ENCODE data around the gene IFITM1. TPM values are rescaled to one million over a fixed set of nuclear protein-coding genes. Genes with fewer than 3 reads are reported as not detected.
A peak's percentile ranks its signal among the peaks of the same experiment; 100 is the strongest.

Gene IFITM1
- total RNA-seq, 2 experiments from 2014 or later = 296 to 304 TPM

GRCh38 chr11:279966-280705 lies 33.7 kb upstream of the IFITM1 start:
- ChIA-PET CTCF (interaction anchor here (1.4 to 7.4 kb wide), 7 partner anchors 11 to 83 kb away, joined by 4 to 71 read pairs (median 14); partner anchors contain the start of gene IFITM2), POLR2A (interaction anchor here (0.8 to 8.5 kb wide), 10 partner anchors 9 to 170 kb away, joined by 3 to 75 read pairs (median 10); partner anchors contain the start of genes PGGHG, PSMD13, PTDSS2 and SIRT3)
- ATAC-seq (peak; percentile 28), DNase-seq (peak; percentile 67)
- Mint-ChIP-seq H3K4me3 (peak overlapping the region; percentile 82), H3K4me1 (ENCODE audit: low read depth) (peaks cover 54% of the 10 kb centered on the region), H3K27ac (peak overlapping the region; percentile 68), H3K9me3 (peaks cover 12% of the 10 kb centered on the region), H3K36me3 (ENCODE audit: low read depth) (peaks cover 43% of the 10 kb centered on the region), H3K27me3 (peaks cover 10% of the 10 kb centered on the region)
- TF ChIP-seq CTCF (IDR thresholded peaks at IDR 0.05) = no peak
- intact Hi-C loops (cut with micrococcal nuclease) = no loop called here

- DNase-seq = peak; percentile 63
- Mint-ChIP-seq H3K9me3 (peaks cover 12% of the 10 kb centered on the region), H3K4me1 (ENCODE audit: low read depth) (peaks cover 61% of the 10 kb centered on the region), H3K4me3 (peak overlapping the region; percentile 82), H3K27me3 (peaks cover 10% of the 10 kb centered on the region), H3K36me3 (ENCODE audit: low read depth) (peaks cover 43% of the 10 kb centered on the region), H3K27ac (peak overlapping the region; percentile 86)
- no peak for TF ChIP-seq CTCF (IDR thresholded peaks at IDR 0.05)
- CTCF ChIA-PET = interaction anchor here (1.4 to 7.4 kb wide), 6 partner anchors 10 to 82 kb away, joined by 4 to 71 read pairs (median 20); partner anchors contain the start of gene IFITM2
- peak; percentile 16 for ATAC-seq
- intact Hi-C loops (cut with micrococcal nuclease) = no loop called here
- POLR2A ChIA-PET = interaction anchor here (0.8 to 8.5 kb wide), 12 partner anchors 8 to 169 kb away, joined by 3 to 75 read pairs (median 10); partner anchors contain the start of genes PGGHG, PSMD13, PTDSS2 and SIRT3
These were observed 32.9 kb upstream of the IFITM1 start for GRCh38 chr11:280706-281485.

- H3K9me3 Mint-ChIP-seq = peaks cover 6% of the 10 kb centered on the region
- H3K4me1 Mint-ChIP-seq (ENCODE audit: low read depth) = peaks cover 65% of the 10 kb centered on the region
- DNase-seq = peak; percentile 52
- CTCF ChIA-PET = interaction anchor here (1.3 to 7.4 kb wide), 7 partner anchors 9 to 166 kb away, joined by 3 to 71 read pairs (median 14); partner anchors contain the start of gene IFITM2
- TF ChIP-seq CTCF (IDR thresholded peaks at IDR 0.05) = no peak
- POLR2A ChIA-PET = interaction anchor here (0.9 to 8.5 kb wide), 10 partner anchors 8 to 168 kb away, joined by 3 to 75 read pairs (median 10); partner anchors contain the start of genes PGGHG and PTDSS2
- peak overlapping the region; percentile 82 for H3K4me3 Mint-ChIP-seq
- peak overlapping the region; percentile 86 for H3K27ac Mint-ChIP-seq
- peaks cover 37% of the 10 kb centered on the region for H3K36me3 Mint-ChIP-seq (ENCODE audit: low read depth)
- peaks cover 10% of the 10 kb centered on the region for H3K27me3 Mint-ChIP-seq
- intact Hi-C loops (cut with micrococcal nuclease) = no loop called here
- ATAC-seq = no peak
These were observed 32.2 kb upstream of the IFITM1 start for GRCh38 chr11:281486-282161.

- ChIA-PET CTCF (interaction anchor here (1.3 to 7.4 kb wide), 5 partner anchors 14 to 166 kb away, joined by 3 to 71 read pairs (median 27); partner anchors contain the start of gene IFITM2), POLR2A (interaction anchor here (1.0 to 8.5 kb wide), 7 partner anchors 7 to 34 kb away, joined by 3 to 75 read pairs (median 33); partner anchors contain the start of gene PGGHG)
- no peak for TF ChIP-seq CTCF (IDR thresholded peaks at IDR 0.05)
- Mint-ChIP-seq H3K9me3 (peaks cover 2% of the 10 kb centered on the region), H3K27me3 (peaks cover 10% of the 10 kb centered on the region), H3K36me3 (ENCODE audit: low read depth) (peaks cover 33% of the 10 kb centered on the region), H3K4me3 (peak overlapping the region; percentile 82), H3K27ac (peak overlapping the region; percentile 86), H3K4me1 (ENCODE audit: low read depth) (peaks cover 66% of the 10 kb centered on the region)
- DNase-seq (peak; percentile 25), ATAC-seq (no peak)
- intact Hi-C loops (cut with micrococcal nuclease) = no loop called here
These were observed 31.7 kb upstream of the IFITM1 start for GRCh38 chr11:282171-282570.
